ENCODE measurements around the gene EDNRA. TPM values are rescaled to one million over a fixed set of nuclear protein-coding genes. Genes with fewer than 3 reads are reported as not detected.
A peak's percentile ranks its signal among the peaks of the same experiment; 100 is the strongest.

Gene EDNRA
- total RNA-seq, 1 experiment from 2014 or later, result 0.35 TPM

DNA sequence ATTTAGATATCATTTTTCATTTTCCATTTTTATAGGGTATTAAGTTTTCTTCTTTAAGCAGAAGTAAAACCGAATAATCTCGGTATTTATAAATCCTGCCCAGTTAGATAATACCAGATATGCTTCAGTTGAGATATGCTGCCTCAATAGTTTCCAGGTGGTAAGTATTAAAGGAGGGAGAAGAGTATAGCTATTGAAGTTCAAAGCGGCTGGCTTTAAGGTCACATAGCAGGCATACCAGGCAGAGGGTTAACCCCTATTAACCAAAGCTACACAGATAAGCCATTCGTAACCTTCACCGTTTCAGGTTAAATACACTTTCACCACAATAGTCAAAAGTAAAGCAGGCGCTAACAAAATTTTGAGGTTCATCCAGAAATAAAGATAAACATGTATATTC, 54.2 kb downstream of the EDNRA start:
- DNase-seq (ENCODE audit: extremely low read depth, low read depth), result no peak

DNA sequence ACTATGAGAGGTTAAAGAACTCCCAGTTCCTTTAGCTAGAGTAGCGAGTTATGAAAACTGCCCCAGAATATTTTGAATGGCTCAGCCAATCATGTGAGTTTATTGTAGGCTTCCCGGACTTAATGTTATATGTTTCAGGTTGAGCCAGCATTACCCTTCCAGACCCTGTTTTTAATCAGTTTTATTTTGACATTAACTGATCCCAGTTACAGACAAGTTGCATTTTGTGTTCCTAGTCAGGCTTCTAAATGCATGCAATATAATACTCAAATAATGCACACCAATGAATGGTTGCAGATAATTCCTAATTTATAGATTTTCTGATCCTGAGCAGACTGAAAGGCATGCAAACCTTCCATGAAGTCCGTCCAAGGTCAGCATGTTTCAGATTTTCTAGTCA, 57.8 kb downstream of the EDNRA start:
- no peak for DNase-seq (ENCODE audit: extremely low read depth, low read depth)

DNA sequence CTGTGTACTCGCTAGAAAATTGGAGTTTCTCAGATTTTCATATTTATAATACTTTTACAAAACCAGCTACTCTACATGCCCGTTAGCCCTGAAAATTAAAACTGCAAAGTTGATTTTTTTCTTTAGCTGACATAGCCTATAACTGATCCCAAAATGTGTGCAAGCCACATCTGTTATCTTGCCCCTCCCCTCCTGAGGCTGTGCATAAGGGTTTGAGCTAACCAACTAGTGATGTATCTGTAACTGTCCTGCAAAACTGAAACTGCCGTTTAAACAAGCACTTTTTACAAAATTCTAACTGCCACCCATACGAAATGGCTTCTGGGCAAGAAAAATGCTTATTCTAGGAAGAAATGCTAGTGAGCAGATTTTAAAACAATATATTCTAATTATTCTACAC, 59.1 kb downstream of the EDNRA start:
- no peak for DNase-seq (ENCODE audit: extremely low read depth, low read depth)

DNA sequence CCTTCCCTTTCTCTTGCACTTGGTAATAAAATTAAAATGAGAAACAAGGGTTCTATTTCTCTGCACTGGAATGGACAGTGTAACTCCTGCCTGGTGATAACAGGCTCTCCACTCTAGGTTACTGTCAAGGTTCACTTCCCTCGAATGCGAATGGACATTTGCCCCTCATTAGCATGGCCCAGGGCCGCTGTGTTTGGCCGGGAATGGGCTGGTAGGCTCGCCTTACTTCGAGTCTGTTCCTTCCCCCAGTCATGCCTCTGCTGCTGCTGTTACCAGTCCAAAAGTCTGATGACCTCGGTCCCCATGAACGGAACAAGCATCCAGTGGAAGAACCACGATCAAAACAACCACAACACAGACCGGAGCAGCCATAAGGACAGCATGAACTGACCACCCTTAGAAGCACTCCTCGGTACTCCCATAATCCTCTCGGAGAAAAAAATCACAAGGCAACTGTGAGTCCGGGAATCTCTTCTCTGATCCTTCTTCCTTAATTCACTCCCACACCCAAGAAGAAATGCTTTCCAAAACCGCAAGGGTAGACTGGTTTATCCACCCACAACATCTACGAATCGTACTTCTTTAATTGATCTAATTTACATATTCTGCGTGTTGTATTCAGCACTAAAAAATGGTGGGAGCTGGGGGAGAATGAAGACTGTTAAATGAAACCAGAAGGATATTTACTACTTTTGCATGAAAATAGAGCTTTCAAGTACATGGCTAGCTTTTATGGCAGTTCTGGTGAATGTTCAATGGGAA, 61.5 kb downstream of the EDNRA start:
- no peak for DNase-seq (ENCODE audit: extremely low read depth, low read depth)

DNA sequence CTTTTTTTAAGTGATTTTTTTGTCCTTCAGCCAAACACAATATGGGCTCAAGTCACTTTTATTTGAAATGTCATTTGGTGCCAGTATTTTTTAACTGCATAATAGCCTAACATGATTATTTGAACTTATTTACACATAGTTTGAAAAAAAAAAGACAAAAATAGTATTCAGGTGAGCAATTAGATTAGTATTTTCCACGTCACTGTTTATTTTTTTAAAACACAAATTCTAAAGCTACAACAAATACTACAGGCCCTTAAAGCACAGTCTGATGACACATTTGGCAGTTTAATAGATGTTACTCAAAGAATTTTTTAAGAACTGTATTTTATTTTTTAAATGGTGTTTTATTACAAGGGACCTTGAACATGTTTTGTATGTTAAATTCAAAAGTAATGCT, 62.1 kb downstream of the EDNRA start:
- no peak for DNase-seq (ENCODE audit: extremely low read depth, low read depth)

DNA sequence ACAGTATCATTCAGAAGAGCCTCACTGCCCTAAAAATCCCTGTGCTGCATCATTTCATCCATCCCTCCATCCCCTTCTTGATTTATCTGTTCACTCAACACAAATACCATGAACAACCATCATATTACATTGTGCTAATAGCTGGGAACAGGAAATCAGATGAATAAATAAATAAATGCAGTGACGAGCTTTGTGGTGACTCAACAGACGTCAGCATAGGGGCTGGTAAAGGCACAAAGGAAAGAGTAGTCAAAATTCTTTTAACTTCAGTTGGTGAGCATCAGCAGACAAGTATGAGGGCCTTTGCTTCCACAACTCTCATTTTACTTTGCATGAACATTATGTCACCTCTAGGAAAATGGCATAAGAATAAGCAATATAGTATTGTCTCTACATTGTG, 65.5 kb downstream of the EDNRA start:
- peak; percentile 30 for DNase-seq (ENCODE audit: extremely low read depth, low read depth)

DNA sequence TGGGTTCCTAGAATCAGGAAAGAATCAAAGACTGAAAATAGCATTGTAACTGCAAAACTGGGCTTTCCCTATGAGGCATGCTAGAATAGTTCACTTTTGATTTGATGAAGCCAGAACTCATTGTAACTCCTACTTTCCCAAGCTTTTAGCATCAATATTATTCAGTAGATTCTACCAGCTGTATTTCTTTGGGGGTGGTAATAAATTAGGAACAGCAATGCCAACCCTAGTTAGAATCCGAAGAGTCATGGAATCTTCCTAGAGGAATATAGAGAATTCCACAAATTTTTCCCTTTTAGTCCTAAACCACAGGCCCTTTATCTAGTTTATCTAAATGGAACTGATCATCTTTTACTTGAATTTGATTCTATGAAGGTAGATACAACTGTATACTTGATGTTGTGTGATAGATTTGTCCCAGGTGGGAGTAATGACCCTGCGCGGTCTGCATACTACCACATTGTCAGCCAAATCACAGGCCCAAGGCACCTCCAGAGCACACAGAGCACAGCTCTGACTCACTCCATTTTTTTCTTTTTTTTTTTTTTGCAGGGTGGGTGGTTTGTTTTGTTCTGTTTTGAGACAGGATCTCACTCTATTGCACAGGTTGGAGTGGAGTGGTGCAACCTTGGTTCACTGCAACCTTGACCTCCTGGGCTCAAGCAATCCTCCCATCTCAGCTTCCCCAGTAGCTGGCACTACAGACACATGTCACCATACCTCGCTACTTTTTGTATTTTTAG, 66.6 kb downstream of the EDNRA start:
- no peak for DNase-seq (ENCODE audit: extremely low read depth, low read depth)

DNA sequence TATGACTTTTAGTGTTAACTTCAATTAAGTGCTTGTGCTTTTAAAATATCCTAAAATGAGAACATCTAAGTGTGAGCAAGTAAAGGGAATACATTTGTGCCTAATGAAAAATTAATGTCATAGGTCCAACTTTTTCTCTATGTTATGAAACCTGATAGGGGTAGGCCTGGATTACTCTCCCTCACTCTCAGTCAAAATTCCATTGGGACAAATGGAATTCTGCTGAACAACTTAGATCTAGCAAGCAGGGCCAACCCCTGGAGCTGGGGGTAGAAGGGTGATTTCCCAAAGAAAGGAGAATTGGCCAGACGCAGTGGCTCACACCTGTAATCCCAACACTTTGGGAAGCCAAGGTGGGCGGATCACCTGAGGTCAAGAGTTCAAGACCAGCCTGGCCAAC, 67.4 kb downstream of the EDNRA start:
- DNase-seq (ENCODE audit: extremely low read depth, low read depth), result no peak

DNA sequence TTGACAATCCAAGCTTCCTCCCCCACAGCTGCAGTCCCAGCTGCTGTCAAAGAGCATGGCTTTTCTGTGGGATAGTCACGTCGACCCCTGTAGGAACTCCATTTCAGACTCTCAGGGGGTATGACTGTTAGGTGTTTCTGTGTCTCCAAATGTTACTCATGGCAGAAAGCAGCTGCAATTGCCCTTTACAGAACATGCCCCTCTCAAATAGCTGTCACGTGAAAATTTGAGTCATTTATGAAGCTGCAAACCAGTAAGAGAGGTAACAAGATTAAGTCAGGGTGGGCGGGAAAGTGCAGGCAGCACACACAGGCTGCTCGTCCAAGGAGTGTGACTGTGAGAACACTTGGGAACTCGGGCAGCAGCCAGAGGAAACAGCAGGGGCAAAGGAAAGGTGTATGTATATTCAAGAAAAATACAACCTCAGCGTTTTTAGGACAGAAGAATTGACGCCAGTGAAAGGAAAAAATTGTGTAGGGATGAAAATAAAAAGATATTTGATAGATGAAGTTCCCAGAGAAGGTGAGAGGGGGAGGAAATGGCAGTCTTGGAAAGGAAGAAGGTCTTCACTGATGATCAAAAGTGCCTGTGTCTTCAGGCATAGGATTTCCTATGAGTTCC, 69.8 kb downstream of the EDNRA start:
- DNase-seq (ENCODE audit: extremely low read depth, low read depth), result no peak

DNA sequence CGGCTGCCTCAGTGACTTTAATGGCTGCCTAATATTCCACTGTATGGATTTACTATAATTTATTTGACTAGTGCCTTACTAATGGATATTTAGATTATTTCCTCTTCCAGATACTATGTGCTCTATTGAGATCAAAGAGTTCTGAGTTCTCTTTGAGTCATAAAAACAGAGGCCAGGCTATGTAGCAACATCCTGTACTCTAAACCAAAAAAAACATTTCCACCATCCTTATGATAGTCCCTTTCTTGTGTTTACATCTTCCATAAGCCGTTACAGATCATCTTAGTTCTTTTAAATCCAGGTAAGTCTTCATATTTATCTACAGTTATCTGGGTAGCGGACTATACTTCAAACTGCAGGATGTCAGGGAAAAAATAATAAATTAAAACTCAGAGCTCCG, 79.7 kb downstream of the EDNRA start:
- DNase-seq (ENCODE audit: extremely low read depth, low read depth), result no peak

DNA sequence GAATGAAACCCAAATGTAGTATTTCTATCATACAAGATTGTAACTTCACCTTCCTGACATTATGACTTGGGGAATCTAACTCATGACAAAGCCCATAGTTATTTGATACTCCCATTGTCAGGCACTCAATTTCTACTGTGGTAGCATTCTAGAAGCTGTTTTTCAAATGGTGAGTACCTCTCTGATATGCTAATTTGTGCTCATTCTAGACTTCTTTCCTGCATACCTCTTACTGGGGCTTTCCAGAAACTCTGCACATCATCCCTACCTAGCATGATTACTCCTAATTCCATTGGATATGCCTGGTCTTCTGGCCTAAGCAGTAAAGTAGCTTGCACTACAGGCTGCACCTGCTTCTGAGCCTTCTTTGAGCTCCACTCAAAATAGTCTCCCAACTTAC, 85.9 kb downstream of the EDNRA start:
- no peak for DNase-seq (ENCODE audit: extremely low read depth, low read depth)

DNA sequence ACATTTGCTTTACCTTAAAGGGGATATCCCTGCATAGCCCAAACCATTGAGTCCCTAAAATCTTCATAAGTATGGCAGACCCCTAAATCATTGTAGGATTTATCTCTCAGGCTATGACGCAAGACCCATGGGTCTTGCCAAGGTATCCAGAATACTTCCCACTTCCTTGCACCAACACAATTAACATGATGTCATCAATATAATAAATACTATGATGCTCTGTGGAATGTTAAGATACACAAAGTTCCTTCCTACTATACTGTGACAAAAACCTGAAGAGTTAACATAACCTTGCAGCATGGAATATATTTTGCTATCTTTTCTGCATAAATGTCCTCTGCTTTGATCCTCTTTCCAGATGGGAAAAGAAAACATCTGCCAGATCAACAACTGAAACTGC, 86.4 kb downstream of the EDNRA start:
- no peak for DNase-seq (ENCODE audit: extremely low read depth, low read depth)

DNA sequence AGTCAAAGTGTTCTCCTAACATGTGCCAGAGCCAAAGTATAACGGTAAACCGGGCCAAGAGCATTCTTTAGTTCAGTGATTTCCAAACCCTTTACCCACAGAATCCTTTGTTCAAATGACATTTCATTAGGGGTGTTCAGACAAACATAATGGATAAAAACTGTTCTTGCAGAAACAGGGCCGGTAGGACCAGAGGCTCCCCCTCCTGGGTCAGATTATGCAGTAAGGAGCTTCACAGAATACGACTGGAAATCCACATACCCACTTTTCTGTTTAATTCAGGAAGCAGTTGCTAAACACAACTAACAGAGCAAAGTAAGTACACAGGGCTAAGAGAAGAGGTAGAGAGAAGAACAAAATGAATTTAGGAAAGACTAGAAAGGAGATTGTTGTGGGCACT, 89.7 kb downstream of the EDNRA start:
- no peak for DNase-seq (ENCODE audit: extremely low read depth, low read depth)

DNA sequence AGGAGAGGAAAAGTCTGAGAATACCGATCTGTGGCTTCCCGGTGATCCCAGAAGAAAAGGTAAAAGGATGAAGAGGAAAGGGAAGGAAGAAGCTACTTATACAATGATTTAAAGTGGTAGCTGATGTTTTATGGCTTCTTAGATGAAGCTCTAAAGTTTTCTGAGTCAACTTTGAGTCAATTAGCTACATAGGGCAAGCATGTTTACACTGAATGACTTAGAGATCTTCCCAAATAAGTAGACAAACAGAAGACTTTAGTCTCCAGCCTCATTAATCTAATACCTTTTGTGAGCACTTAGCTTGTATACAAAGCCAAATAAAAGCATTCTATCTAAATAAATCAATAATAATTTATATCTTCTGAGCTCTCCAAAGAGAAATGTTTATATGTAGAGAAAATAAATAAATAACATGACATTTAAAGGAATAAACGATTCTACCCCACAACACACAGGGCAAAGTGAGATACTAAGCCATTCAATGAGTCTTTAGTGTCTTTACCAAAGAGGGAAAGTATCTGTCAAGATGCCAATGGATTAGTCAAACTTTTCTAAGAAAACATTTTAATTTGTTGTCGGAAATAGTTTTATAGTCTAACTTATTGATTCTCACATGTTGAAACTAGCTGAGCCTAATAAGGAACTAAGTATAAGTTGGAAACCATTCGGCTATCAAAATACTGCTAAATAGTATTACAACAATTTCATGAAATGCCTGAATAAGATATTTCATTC, 90.3 kb downstream of the EDNRA start:
- no peak for DNase-seq (ENCODE audit: extremely low read depth, low read depth)

DNA sequence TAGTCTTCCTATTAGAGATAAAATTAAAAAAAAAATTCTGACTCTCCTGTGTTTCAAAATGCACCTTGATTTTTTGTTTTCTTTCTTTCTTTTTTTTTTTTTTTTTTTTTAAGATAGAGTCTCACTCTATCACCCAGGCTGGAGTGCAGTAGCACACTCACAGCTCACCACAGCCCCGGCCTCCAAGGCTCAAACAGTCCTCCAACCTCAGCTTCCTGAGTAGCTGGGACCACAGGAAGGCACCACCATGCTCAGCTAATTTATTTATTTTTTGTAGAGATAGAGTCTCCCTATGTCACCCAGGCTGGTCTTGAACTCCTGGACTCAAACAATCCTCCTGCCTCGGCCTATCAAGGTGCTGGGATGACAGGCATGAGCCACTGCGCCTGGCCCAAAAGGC, 95.2 kb downstream of the EDNRA start:
- no peak for DNase-seq (ENCODE audit: extremely low read depth, low read depth)

DNA sequence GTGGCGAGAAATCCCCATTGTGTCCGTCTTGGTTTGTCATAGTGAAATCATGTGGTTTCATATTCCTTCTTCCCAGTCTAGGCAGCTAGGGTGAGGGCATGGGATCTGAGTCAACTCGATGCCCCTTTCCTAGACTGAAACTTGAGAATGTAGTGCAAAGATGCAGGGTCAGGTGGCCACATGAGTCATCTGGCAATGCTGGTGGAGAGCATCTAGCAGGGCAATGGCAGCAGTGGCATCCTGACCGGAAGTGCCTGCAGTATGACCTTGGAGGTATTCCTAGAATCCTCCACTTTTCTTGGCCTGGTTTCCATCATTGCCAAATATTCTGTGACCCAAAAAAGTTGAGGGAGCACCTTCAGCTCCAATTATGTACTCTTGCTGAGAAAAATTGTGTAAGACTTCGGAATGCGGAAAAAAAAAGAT, 97.2 kb downstream of the EDNRA start:
- no peak for DNase-seq (ENCODE audit: extremely low read depth, low read depth)

DNA sequence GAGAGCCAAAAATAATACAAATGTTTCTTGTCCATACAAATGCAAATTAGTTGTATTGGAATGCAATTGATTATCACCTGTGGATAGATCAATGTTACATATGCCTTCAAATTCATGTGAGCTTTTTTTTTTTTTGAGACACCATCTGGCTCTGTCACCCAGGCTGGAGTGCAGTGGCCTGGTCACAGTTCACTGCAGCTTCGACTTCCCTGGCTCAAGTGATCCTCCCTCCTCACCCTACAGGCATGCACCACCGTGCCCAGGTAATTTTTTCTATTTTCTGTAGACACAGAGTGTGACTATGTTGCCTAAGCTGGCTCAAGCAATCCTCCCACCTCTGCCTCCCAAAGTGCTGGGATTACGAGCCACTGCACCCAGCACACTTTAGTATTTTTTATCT, 97.7 kb downstream of the EDNRA start:
- DNase-seq (ENCODE audit: extremely low read depth, low read depth), result no peak

DNA sequence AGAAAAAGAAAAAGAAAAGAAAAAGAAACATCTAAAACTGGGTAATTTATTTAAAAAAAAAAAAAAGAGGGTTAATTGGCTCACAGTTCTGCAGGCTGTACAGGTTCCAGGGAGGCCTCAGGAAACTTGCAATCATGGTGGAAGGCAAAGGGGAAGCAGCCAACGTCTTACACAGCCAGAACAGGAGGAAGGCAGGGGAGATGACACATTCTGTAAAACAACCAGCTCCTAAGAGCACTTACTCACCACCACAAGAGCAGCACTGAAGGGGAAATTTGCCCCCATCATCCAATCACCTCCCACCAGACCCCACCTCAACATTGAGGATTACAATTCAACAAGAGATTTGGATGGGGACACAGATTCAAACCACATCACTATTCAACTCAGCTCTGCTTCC, 99.5 kb downstream of the EDNRA start:
- DNase-seq (ENCODE audit: extremely low read depth, low read depth), result no peak

DNA sequence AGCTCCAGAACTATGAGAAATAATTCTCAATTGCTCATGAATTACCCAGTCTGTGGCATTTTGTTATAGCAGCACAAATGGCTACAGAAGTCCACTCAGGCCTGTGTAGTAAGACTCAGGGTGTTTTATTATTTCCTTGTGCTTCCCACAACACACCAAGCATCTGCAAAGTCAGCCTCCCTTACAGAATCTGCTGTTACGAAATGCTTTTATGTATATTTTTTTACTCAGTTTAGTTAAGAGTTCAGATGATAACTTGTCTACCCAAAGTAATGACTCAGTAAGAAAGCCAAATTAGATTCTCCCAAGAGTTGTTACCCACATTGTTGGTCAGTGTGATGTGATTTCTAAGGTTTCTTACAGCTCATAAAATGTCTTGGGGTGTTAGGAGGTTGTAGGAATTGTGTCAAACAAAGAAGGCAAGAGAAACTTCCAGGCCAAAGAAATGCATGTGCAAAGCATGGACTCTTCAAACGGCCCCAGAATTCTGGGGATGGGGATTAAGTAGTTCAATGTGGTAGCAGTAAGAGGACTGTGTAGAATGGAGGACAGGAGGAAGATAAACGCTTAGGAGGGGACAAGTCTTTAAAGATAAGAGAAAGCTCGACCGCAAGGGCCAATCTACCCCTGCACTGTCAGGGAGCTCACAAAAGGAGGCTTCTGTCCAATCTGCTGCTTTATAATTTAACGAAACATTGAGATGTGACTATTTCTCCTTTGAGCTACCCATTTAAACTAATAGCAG, 100.9 kb downstream of the EDNRA start:
- no peak for DNase-seq (ENCODE audit: extremely low read depth, low read depth)

DNA sequence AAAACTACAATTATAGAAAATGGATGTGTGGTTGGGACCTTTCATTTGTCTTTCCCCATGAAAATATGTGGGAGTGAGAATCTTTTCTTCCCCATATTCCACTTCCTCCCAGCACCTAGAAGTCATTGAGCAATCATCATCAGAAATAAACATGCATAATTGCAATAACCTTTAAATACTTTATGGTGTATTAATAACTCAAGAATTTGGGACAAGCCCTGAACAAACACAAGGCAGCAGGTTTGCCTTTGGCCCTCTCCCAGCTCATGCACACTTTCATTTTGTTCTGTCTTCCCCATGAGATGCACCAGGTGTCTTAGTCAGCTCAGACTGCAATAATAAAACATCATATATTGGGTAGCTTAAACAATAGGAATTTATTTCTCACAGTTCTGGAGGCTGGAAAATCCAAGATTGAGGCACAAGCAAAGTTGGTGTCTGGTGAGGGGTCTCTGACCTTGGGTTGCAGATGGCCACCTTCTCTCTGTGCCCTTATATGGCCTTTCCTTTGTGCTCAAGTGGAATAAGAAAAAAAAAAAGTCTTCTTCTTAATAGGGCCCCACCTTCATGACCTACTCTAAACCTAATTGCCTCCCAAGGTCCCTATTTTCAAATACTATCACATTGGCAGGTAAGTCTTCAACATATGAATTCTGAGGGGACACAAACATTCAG, 101.6 kb downstream of the EDNRA start:
- DNase-seq (ENCODE audit: extremely low read depth, low read depth), result no peak

Data from NCI-H460 (cell line).